Progenitor cell of endocrine pancreas (in vitro differentiated cells): Measurements from ENCODE around the gene MCFD2. TPM values are rescaled to one million over a fixed set of nuclear protein-coding genes. Genes with fewer than 3 reads are reported as not detected.
"Not testable (repeated sequence)": the region's sequence is repeated elsewhere in the genome, so short reads cannot be mapped to it uniquely, and the experiment has no call there.

Source experiments
- DNase-seq: peaks from one replicate; pipeline ENCODE4 v3.0.0; 2021; ENCODE audit warnings: low spot score; ENCODE audit not compliant: unreplicated experiment
- H3K27ac Mint-ChIP-seq: 2 replicates; pipeline ENCODE4 v1.8.0; 2021; ENCODE audit warnings: mild to moderate bottlenecking, moderate library complexity, mixed read lengths
- H3K27me3 Mint-ChIP-seq: 2 replicates; pipeline ENCODE4 v1.8.0; 2021; ENCODE audit warnings: mixed read lengths
- H3K36me3 Mint-ChIP-seq: 2 replicates; pipeline ENCODE4 v1.8.0; 2022; ENCODE audit warnings: mixed read lengths; ENCODE audit not compliant: insufficient read depth
- H3K4me1 Mint-ChIP-seq: 2 replicates; pipeline ENCODE4 v1.8.0; 2021; ENCODE audit warnings: low read depth, mixed read lengths
- H3K4me3 Mint-ChIP-seq: 2 replicates; pipeline ENCODE4 v1.8.0; 2021; ENCODE audit warnings: low read depth, mild to moderate bottlenecking, moderate library complexity, mixed read lengths
- H3K9me3 Mint-ChIP-seq: 2 replicates; pipeline ENCODE4 v1.8.0; 2021; ENCODE audit warnings: low read depth, mixed read lengths
- total RNA-seq: library from RNA; stranded (reverse); gene quantifications from 2 replicates; pipeline ENCODE4 v1.2.1, GENCODE V29; 2021
- TF ChIP-seq, protein P1 (sequence below): fragments of 200-600 bp; sonication (generic); IDR thresholded peaks from one replicate; pipeline ENCODE4 v1.5.0; 2021; ENCODE audit warnings: antibody characterized with exemption, mild to moderate bottlenecking; ENCODE audit not compliant: unreplicated experiment

The MCFD2 gene
- total RNA-seq, 1 donor from 2014 or later: 72.9 TPM

GRCh38 chr2:46913471-46914381 is 1.9 kb downstream of the MCFD2 start:
- peaks cover 27% of the 10 kb centered on the region for H3K4me1 Mint-ChIP-seq
- no peaks in the 10 kb centered on the region for H3K27me3 Mint-ChIP-seq
- no peaks in the 10 kb centered on the region for H3K9me3 Mint-ChIP-seq
- peak overlapping the region; percentile 58 for H3K27ac Mint-ChIP-seq
- no peak for DNase-seq
- TF ChIP-seq, protein P1, sequence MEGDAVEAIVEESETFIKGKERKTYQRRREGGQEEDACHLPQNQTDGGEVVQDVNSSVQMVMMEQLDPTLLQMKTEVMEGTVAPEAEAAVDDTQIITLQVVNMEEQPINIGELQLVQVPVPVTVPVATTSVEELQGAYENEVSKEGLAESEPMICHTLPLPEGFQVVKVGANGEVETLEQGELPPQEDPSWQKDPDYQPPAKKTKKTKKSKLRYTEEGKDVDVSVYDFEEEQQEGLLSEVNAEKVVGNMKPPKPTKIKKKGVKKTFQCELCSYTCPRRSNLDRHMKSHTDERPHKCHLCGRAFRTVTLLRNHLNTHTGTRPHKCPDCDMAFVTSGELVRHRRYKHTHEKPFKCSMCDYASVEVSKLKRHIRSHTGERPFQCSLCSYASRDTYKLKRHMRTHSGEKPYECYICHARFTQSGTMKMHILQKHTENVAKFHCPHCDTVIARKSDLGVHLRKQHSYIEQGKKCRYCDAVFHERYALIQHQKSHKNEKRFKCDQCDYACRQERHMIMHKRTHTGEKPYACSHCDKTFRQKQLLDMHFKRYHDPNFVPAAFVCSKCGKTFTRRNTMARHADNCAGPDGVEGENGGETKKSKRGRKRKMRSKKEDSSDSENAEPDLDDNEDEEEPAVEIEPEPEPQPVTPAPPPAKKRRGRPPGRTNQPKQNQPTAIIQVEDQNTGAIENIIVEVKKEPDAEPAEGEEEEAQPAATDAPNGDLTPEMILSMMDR: no peak
- peak overlapping the region; percentile 83 for H3K4me3 Mint-ChIP-seq
- peaks cover 13% of the 10 kb centered on the region for H3K36me3 Mint-ChIP-seq

GRCh38 chr2:46909771-46910419 is 5.7 kb downstream of the MCFD2 start:
- Mint-ChIP-seq H3K4me1 (peaks cover 17% of the 10 kb centered on the region), H3K36me3 (peaks cover 35% of the 10 kb centered on the region), H3K9me3 (no peaks in the 10 kb centered on the region), H3K27ac (no peak overlapping the region), H3K4me3 (no peak overlapping the region), H3K27me3 (no peaks in the 10 kb centered on the region)
- no peak for DNase-seq
- TF ChIP-seq, protein P1: no peak

GRCh38 chr2:46909150-46909549 is 6.5 kb downstream of the MCFD2 start:
- no peak for DNase-seq
- H3K9me3 Mint-ChIP-seq: no peaks in the 10 kb centered on the region
- H3K4me1 Mint-ChIP-seq: peaks cover 9% of the 10 kb centered on the region
- TF ChIP-seq, protein P1: no peak
- no peak overlapping the region for H3K4me3 Mint-ChIP-seq
- H3K27ac Mint-ChIP-seq: no peak overlapping the region
- H3K27me3 Mint-ChIP-seq: no peaks in the 10 kb centered on the region
- peaks cover 35% of the 10 kb centered on the region for H3K36me3 Mint-ChIP-seq

DNA sequence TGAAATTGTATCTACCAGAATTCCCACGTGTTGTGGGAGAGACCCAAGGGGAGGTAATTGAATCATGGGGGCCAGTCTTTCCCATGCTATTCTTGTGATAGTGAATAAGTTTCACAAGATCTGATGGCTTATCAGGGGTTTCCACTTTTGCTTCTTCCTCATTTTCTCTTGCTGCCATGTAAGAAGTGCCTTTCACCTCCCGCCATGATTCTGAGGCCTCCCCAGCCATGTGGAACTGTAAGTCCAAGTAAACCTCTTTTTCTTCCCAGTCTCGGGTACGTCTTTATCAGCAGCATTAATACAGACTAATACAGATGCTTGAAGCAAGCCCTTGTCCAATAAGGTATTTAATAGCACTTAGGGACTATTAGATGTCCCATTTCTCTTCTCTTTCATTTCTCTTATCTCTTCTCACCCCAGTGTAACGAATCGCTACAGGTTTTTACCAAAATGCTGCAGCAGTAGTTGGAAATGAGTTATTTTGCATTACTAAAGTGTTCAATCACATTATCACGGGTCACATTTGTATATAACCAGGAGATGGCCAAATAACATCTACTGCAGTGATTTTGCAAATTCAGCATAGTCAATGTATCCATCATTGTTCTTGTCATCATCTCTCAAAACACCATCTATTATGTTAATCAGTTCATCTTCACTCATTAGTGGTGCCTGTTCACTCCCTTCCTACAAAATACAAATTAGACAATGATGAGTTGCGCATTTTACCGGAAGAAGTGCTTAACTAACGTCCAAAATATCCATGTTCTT is 10.5 kb downstream of the MCFD2 start:
- not testable (repeated sequence) for H3K9me3 Mint-ChIP-seq, H3K27ac Mint-ChIP-seq, H3K4me1 Mint-ChIP-seq, DNase-seq, H3K4me3 Mint-ChIP-seq, H3K27me3 Mint-ChIP-seq
- peaks cover 38% of the 10 kb centered on the region for H3K36me3 Mint-ChIP-seq

GRCh38 chr2:46902980-46903379 is 12.6 kb downstream of the MCFD2 start:
- H3K27me3 Mint-ChIP-seq, DNase-seq, H3K9me3 Mint-ChIP-seq, H3K4me3 Mint-ChIP-seq: not testable (repeated sequence)
- H3K36me3 Mint-ChIP-seq: peaks cover 30% of the 10 kb centered on the region
- H3K4me1 Mint-ChIP-seq: peaks cover 12% of the 10 kb centered on the region
- H3K27ac Mint-ChIP-seq: peak overlapping the region; percentile 70

- peak overlapping the region; percentile 68 for H3K27ac Mint-ChIP-seq
- peaks cover 28% of the 10 kb centered on the region for H3K36me3 Mint-ChIP-seq
- H3K4me1 Mint-ChIP-seq: peaks cover 12% of the 10 kb centered on the region
- H3K9me3 Mint-ChIP-seq: no peaks in the 10 kb centered on the region
- no peak overlapping the region for H3K4me3 Mint-ChIP-seq
- DNase-seq: no peak
- TF ChIP-seq, protein P1: no peak
- no peaks in the 10 kb centered on the region for H3K27me3 Mint-ChIP-seq
Measured at GRCh38 chr2:46902465-46902864, 13.1 kb downstream of the MCFD2 start.
